D721Med (cell line): ENCODE data around the gene PCSK4.

Experiments used
- DNase-seq: peaks from one replicate; pipeline ENCODE4 v3.0.0; 2011; ENCODE audit warnings: low spot score; ENCODE audit not compliant: insufficient read length
- FAIRE-seq: peaks from 2 replicates; lab custom pipeline; 2011; peaks lifted over from hg19 to GRCh38; lab: Jason Lieb, UNC
- TF ChIP-seq, protein P1 (sequence below): IDR thresholded peaks from 2 replicates; pipeline ENCODE4 v1.5.1; 2012; ENCODE audit warnings: mild to moderate bottlenecking, control low read depth; ENCODE audit not compliant: insufficient read depth; ENCODE audit errors: missing control alignments

Gene PCSK4

DNA sequence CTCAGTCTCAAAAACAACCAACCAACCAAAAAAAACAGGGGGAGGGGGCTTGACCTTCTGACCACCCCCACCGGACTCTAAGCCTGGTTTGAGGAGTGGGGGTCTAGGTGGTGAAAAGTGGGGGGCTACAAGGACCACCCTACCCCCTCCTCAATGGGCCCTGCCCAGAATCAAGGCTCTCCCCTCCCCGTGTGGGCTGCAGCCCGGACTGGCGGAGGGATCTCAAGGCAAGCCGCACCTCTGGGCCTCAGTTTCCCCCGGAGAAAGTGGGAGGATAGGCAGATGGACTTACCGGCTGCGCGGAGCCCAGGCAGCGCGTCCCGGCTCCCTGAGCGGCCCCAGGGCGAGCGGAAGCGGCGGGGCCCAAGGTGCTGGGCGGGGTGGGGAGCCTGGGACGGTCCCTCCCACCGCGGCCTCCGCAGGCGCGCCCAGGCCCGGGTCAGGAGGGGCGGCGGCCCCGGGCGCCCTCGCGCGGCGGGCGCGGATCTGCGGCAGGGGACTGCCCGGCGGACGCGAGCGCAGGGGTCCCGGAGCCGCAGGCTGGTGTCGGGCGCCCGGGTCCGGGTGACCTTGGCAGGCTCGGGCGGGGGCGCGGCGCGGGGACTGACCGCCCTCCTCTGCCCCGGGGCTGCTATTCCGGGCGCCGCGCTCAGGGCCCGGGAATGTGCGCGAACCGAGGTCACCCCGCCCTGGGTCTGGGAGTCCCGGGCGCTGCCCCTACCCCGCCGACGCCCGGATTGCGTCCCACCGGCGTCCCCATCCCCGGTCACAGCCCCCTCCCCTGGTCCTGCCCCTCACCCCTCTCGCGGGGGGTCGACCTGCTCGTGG lies 22.7 kb upstream of the PCSK4 start, which contains the start of gene ADAMTSL5:
Gene ADAMTSL5, minus strand, starts transcription at position 349 of the 828 bp plus-strand sequence. CDS start 2,076 bp downstream, outside the sequence.
- DNase-seq, result no peak
- FAIRE-seq, result no peak
- TF ChIP-seq, protein P1, sequence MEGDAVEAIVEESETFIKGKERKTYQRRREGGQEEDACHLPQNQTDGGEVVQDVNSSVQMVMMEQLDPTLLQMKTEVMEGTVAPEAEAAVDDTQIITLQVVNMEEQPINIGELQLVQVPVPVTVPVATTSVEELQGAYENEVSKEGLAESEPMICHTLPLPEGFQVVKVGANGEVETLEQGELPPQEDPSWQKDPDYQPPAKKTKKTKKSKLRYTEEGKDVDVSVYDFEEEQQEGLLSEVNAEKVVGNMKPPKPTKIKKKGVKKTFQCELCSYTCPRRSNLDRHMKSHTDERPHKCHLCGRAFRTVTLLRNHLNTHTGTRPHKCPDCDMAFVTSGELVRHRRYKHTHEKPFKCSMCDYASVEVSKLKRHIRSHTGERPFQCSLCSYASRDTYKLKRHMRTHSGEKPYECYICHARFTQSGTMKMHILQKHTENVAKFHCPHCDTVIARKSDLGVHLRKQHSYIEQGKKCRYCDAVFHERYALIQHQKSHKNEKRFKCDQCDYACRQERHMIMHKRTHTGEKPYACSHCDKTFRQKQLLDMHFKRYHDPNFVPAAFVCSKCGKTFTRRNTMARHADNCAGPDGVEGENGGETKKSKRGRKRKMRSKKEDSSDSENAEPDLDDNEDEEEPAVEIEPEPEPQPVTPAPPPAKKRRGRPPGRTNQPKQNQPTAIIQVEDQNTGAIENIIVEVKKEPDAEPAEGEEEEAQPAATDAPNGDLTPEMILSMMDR, result peak; percentile 18

DNA sequence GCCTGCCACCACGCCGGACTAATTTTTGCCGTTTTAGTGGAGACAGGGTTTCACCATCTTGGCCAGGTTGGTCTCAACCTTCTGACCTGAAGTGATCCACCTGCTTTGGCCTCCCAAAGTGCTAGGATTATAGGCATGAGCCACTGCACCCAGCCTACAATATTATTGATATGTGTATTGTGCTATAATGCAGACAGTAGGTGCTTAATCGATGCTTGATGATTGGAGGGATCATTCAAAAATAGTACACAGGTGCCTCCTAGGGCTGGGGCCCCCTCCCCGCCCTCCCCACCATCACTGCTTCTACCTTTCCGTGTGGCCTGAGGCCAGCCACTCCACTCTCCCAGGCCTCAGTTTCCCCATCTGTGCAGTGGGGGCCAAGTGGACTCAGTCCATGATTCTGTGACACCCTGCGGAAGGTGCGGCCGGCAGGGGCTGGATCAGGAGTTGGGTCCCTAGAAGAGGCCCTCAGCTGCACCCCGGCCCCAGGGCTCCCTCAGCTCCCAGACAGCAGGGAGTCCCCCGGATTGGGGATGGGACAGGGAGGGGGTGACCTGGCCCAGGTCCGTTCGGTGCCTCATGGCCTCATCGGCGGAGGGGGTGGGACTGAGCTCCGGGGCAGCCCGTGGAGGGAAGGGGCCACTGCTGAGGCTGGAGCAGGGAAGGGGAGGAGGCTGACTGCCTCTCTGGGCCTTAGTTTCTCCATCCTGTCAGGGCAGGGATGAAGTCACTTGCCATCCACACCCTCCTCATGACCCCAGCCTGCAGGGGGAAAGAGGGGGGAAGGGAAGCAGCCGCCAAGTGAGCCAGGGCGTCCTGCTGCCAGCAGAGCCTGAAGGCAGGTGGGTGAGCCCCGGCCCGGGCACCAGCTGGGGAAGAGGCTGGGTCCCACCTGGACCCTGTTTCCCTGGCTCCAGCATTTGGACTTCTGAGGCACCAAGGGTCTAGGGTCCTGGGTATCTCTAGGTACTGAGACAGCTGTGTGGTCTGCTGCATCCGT lies 21.5 kb upstream of the PCSK4 start:
- TF ChIP-seq, protein P1, result no peak
- DNase-seq (no peak), FAIRE-seq (no peak)

GRCh38 chr19:1510807-1511206 lies 20.7 kb upstream of the PCSK4 start:
- DNase-seq, result no peak
- TF ChIP-seq, protein P1, result no peak
- no peak for FAIRE-seq

- TF ChIP-seq, protein P1, result no peak
- DNase-seq (no peak), FAIRE-seq (no peak)
Measured at GRCh38 chr19:1510442-1510806, 20.3 kb upstream of the PCSK4 start.

GRCh38 chr19:1509602-1510441 lies 19.7 kb upstream of the PCSK4 start:
- no peak for DNase-seq
- TF ChIP-seq, protein P1, result no peak
- FAIRE-seq, result no peak

DNA sequence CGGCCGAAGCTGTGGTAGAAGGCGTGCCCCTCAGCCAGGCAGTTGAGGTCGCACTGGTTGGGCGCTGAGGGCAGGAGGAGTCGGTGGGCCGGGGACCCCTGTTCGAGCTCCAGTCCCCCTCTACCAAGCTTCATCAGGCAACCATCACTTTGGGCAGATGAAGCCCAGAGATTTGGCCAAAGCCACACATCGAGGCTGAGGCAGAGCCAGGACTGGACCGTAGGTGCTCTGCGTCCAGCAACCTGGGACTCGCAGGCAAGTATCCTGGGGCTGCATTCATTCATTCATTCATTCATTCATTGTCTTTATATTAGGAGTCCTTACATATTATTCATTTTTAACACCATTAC lies 18.3 kb upstream of the PCSK4 start:
- FAIRE-seq (no peak), DNase-seq (no peak)
- TF ChIP-seq, protein P1, result no peak
